Putamen (tissue), 1 donor: Measurements from ENCODE around the gene VPS72.

Source experiments
- DNase-seq: peaks from one replicate; pipeline ENCODE4 v3.0.0-alpha.2; 2016; ENCODE audit warnings: low spot score

VPS72 gene

DNA sequence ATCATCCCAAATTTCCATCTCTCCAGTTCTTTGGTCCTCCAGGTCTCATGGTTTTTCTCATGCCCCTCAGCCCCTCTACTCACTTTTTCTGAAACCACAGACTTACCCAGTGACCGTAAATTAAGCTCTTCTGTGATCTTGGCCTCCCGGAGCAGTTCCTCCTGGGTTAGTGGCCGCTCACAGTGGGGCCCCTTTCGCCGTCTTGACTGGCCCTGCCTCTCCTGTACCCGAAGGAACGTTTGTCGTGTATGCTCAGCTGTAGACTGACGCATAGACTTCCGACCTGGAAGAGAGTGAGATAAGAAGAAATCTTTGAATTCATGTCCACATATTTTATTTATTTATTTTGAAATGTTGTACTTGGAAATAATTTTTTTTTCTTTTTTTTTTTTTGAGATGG lies 5.8 kb downstream of the VPS72 start:
- no peak for DNase-seq

DNA sequence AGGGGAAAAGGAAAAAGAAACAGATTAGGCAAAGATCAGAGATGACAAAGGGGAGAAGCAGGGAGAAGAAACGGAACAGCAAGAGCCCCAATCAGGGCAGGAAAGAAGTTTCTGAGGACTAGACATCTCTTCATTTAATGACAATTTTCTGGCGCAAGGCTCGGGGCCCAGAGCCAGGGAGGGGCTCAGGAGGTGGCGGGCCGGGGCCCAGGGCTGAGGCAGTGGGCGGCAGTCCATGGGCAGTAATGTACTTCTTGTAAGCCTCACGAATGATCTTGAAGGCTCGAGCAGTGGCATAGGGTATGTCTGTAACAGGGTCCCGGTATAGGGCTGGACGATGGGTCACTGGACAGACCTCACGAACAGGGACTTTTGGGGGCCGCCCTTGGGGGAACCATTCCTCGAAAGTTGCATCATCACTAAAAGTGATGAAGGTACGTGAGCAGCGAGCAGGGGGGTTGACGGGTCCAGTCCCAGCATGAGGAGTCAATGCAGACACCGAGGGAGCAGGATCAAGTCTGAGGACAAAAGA lies 13.4 kb downstream of the VPS72 start:
- no peak for DNase-seq

DNA sequence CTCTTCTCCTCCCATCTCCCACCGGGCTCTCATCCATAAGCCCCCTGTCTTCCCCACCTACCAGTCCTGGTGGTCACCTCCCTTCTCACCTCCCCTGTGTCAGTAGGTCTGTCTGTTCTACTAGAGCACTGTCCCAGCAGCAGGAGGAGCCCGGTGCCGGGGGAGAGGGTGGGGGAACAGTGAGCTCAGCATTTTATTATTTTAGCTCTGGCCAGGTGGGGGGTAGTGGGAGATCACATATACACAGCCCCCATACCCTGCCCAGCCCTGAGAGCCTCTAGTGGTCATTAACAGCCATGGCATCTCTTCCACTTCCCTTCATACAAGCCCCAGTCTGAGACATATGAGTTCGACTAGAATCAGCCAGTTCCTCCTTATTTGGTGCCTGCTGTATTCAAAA lies 14.1 kb downstream of the VPS72 start, which contains the start of gene TMOD4:
Gene TMOD4, minus strand, starts transcription at position 119 of the 400 bp plus-strand sequence. CDS start 1,106 bp downstream, outside the sequence.
- DNase-seq: no peak

DNA sequence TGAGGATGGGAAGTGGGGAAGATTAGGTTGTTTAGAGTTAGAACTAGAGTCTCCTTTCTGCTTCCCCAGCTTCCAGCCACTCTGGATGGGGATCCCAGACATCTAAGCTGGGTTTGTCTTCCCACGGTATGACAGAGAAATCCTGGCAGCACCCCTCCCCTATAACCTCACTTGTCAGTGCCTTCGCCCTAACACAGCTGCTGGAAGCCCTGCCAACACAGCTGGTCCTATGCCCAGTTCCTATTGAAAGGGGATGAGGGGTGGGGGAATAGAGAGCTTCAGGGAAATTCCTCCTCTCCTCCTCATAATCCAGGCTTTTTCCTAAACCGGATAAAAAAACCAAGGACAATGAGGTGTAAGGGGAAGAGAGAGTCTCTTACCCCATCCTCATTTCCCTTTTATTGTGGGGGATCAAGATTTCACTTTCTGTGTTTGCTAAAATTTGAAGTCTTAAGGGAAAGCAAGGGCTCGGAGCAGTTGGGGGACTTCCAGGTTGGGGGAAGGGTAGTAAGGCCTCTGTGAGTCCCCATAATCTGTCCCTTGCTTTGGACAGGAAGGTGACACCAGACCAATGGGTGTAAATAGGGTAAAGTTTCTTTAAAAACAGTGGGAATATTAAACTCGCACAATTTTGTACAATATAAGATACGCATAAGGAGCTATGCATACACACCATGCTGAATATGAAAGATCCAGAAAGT lies 14.8 kb downstream of the VPS72 start:
- peak; percentile 86 for DNase-seq

DNA sequence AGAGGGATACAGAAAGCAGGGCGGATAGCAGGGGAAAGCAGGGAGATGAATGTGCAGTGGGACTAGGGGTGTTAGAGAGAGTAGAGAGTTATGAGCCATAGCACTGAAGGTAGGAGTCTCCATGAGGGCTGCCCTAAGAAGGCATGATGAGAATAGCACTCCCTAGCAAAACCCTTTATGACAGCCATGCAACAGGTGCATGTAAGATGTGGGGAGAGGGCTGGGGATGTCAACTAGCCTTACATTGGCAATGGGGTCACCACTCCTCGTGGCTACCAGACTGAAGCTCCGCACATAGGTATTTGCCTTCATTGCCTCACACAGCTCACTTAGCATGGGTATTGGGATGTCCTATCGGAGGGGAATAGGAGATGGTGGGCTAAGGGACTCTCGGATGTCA lies 18.8 kb downstream of the VPS72 start:
- no peak for DNase-seq

DNA sequence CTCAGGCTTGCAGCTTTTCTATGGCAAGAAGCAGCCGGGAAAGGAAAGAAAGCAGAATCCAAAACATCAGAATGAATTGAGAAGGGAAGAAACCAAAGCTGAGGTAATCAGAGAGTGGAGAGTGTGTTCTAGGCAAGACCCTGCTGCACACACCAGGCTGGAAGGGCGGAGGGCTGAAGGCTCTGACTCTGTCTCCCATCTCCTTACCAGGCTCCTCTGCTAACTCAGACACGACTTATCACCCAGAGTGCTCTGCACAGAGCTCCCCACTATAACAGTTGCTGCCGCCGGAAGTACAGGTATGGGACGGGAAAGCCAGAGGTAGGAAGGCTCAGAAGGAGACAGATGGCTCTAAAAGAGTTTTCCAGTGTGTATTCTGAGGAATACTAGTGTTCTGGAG lies 22.9 kb downstream of the VPS72 start:
- no peak for DNase-seq

DNA sequence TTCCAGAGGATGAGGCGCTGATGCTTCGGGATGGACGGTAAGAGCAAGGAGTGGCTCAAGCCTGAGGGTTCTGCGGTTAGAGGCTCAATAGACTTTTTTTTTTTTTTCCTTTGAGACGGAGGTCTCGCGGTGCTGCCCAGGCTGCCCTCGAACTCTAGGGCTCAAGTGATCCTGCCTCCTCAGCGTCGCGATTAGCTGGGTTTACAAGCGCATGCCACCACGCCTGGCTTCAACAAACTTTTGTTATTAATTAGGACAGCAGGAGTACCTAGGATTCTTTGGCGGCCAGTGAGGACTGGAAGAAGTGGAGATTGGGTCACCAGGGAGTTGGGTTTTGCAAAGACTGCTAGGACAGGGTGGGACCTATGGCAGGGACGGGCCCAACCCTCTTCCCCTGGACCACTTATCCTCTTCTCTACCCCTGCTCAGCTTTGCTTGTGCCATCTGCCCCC lies 23.5 kb downstream of the VPS72 start:
- DNase-seq: no peak

DNA sequence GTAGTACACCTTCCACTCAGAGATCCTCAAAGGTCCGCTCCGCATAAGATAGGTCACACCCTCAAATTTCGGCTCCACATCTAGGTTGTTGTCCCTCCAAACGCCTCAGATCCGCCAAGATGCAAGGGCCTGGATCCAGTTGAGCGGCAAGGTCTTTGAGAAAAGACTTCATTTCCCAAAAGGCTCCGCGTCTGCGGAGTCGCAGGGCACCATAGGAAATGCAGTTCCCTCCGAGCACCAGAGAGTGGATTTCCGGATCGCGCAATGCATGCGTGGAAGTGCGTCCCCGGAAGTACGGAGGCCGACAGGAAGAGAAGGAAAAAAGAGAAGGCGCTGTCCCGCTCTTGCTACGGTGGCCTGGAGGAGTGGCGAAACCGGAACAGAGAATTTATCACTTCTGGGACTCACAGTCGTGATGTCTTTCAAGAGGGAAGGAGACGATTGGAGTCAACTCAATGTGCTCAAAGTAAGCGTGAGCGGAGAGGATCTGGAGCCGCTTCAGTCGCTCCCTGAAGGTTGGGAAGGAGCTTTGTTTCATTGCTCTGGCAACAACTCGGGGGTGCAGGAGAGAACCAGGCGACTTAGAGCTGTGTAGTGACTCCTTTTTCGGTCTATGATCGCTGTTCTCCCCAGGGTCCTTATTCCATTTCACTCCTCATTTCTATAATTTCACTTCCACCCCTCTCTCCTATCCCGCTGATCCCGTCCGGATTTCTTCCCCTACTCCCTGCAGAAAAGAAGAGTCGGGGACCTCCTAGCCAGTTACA lies 24.1 kb downstream of the VPS72 start, which contains the start of the genes LYSMD1 and SCNM1:
Gene LYSMD1, minus strand, starts transcription at position 165 of the 767 bp plus-strand sequence. CDS start 644 bp downstream, outside the sequence.
Gene SCNM1, plus strand, starts transcription at position 407 of the 767 bp plus-strand sequence. Its CDS starts 9 bp downstream, at position 416.
- peak; percentile 99 for DNase-seq

DNA sequence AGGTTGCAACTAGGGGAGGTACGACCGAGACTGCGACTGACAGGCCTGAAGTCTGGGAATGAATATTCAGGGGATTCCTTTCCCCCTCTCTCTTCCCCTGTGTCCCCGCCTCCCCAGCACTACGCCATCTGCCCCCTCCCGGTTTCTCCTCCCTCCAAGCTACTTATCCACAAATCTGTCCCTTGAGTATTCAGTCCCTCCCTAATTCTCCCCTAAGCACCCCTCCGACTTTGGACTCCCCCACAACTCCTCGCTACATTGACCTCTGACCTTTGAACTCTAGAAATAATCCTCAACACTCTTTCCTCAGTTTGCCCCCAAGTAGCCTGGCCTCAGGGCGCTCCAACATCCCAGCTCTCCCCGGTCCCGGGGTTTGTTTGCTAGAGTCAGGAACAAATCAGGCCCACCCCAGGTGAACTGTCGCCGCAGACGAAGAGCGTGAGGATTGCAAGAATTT lies 24.7 kb downstream of the VPS72 start:
- DNase-seq: peak; percentile 70

DNA sequence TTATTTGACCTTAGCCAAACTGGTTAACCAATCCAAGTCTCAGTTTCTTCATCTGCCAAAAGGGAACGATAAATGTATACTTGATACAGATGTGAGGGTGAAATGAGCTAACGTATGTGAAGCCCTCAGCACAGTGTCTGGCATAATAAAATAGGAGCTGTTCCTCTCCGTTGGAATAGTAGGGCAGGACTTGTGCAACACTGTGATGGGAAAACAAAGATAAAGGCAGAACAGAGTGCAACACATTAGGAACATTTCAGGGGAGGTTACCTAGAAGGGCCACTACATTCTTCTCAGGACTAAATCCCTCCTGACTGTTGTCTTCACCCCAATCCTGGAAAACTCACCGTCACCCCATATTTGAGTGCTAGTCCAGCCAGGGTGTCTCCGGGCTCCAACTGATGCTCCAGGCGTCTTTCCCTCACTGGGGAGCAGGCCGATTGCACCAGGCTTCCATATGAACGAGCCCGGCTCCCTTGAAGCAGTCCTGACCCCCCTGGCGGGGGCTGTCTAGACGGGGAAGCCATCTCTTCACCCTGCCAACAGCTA lies 25.2 kb downstream of the VPS72 start:
- no peak for DNase-seq

DNA sequence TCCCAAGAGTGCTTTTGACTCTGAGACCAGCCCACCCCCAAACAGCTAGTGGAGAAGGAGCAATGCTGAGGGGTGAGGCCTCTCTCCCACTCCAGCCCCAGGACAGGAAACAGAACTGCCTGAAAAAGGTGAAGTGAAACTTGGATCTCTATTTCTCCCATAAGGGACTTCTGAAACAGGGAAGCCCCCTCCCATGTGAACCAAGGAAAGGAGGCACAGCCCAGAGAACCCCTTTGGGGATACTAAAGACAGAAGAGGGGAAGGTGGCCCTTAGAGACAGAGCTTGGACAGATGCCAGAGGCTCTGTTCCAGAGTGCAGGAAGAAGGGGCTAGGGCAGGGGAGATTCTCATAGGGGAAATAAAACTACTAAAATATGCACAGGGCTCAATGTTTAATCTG lies 30.6 kb downstream of the VPS72 start:
- no peak for DNase-seq

DNA sequence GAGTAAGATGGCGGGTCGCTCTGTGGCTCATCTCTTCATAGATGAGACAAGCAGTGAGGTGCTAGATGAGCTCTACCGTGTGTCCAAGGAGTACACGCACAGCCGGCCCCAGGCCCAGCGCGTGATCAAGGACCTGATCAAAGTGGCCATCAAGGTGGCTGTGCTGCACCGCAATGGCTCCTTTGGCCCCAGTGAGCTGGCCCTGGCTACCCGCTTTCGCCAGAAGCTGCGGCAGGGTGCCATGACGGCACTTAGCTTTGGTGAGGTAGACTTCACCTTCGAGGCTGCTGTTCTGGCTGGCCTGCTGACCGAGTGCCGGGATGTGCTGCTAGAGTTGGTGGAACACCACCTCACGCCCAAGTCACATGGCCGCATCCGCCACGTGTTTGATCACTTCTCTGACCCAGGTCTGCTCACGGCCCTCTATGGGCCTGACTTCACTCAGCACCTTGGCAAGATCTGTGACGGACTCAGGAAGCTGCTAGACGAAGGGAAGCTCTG lies 31.2 kb downstream of the VPS72 start:
- no peak for DNase-seq

DNA sequence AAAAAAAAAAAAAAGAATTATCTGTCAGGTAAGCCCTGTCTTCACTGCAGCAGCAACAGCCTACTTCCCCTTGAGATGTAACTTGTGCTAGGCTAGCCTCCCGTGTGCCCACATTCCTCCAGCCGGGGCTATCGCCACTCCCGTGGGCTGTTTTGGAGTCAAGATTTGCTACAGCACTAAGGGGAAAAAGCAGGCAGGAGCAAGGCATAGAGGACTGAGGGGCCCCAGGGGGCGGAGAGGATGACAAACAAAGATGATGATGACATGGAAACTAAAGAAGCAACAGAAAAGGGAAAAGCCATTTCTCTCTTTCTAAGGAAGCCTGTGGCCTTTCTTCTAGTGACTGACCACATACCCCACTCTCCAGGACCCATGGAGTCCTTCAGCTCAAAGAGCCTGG lies 31.7 kb downstream of the VPS72 start:
- no peak for DNase-seq

DNA sequence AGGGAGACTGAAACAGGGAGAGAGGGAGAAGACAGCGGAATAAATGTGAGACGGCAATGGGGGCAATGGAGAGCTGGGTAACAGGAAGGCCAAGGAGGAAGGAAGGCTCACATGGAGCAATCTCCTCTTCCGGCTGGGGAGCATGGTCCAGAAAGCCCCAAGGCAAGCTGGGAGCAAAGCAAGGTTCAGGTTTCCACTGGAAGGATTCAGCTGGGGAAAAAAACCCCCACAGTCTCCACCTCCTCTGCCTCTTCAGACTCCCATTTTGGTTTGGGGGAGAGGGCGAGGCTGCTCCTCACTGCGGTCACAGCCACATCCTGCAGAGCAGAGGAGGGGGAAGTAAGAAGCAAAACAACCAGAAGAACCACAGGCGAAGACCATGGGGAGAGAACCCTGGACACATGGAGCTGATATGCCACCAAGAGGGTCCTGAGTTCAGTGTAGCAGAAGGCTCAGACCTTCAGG lies 32.9 kb downstream of the VPS72 start:
- no peak for DNase-seq

DNA sequence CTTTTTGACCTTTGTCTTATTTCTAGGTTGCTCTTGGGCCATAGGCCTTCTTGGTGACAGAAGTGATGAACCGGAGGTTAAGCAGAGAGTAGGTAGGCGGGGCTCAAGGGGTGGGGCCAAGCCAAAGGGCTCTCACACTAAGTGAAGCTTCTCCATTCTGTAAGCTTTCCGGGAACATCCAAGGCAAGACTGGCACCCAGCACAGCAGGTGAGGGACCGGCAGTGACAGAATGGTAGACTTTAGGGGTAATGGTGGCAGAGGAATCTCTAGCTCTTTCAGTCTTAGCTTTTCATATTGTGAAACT lies 33.5 kb downstream of the VPS72 start, which contains the start of gene TNFAIP8L2:
Gene TNFAIP8L2, plus strand, starts transcription at position 135 of the 305 bp plus-strand sequence. CDS start 2,049 bp downstream, outside the sequence.
- no peak for DNase-seq

DNA sequence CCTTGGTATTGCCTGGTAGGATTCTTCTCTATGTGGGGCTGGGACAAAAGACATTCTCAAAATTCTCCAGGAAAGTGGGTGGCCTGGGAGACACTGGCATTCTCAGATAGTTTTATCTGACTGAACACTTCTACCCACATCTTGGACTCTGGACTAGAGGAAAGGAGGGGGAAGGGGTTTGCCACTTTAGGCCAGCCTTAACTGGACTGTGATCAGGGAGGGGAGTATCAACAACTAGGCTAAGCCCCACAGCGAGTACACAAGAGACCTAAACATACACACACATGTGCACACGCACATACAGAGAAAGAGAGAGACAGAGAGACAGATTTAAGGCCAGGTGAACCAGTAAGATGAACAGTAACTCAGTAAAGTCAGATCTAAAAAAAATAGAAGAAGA lies 42.3 kb downstream of the VPS72 start:
- DNase-seq: no peak

DNA sequence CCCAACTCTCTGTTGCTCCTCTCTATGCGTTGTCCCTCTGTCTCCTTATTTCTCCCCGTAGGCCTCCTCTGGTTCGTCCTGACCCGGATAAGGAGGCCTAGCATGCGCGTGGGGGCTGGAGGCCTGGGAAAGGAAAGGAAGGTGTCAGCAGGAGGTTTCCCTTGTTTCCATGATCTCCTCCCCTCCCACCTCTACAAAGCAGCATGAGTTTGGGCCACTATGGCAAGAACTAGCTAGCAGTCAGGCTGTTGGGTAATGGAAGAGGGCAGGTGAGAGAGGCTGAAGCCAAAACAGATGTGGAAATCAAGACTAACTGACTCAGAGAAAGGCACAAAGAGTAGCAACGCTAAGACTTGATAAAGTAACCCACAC lies 42.9 kb downstream of the VPS72 start:
- no peak for DNase-seq

DNA sequence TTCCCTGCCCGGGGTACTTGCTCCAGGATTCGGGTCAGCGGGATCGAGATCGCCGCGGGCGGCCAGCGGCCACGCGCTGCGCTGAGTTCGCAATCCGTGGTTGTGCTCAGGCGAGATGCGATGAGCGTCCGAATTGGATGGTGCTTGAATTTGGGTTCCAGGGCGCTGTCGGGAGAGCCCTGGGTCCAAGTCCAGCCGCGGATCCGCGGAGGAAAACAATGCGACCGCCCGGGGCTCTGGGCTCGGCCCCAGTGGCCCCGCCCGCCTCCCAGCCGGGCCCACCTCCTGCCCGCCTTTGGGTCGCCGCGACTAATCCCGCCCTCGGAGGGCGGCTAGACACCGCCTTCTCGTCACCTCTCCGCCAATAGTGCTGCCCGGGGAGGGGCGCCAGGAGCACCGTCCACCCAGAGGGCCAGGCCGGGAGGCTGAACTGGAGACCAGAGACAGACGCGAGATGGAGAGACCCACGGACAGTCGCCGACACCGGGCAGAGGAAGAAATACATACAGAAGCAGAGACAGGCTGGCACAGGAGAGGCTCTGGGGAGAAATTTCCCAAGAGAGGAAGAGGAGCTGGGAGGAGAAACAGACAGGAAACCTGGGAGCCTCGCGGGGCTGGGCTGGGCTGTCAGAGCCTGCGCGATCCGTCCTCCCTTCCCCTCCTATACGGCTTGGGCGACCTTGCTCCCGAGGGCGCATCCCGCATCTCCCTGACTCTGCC lies 43.4 kb downstream of the VPS72 start, which contains the start of gene SEMA6C:
Gene SEMA6C, minus strand, starts transcription at position 220 of the 720 bp plus-strand sequence. CDS start 4,010 bp downstream, outside the sequence.
- DNase-seq: peak; percentile 96

DNA sequence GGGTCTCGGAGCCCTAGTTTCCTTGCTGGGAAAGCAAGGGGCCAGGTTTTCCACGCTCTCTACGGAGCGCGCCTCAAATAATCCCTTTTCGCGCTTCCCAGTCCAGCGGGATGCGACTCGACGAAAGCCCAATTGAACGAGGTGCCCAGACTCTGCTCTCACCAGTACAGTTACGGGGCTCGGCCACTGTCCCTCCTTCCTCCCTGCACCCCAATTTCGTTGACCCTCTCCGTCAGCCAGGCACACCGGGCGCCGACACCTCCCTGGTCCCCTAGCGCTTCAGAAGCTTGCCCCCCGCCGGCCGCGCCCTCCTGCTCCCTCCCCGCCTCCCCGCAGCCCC lies 44.0 kb downstream of the VPS72 start:
- no peak for DNase-seq

DNA sequence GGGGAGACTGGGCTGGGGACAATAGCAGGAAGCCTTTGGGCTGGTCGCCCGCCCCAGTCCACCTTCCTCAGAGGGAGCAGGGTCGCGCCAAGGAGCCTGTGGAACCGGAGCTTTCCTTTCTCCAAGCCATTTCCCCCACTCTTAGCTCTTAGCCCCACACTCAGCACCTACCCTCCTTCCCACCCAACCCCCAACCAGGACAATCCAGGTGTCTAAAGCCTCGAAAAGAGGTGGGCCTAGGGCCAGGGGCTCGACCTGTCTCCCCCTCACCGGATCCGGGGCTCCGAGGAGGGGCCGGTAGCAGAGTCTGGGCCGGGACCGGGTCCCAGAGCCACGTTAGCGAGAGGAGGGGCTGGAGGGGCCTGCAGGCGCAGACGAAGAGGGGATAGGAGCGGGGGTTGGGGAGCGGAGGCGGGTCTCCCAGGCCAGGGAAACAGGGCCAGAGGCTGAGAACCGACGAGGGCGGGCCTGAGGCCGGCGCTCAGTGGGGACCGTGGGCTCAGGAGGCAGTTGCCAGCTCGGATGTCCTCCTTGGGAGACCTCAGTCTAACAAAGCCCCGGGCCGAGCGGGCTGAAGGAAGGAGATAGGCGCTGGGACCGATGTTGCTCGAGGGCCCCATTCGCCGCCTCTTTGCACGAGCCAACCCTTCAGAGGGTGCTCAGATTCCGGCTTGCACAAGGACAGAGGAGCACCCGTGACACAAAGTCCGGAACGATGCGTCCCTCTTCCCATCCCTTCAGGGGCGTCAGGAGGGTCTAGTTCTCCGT lies 44.5 kb downstream of the VPS72 start:
- DNase-seq: no peak
